ENCODE results near the gene RAD1. TPM values are rescaled to one million over a fixed set of nuclear protein-coding genes. Genes with fewer than 3 reads are reported as not detected.

The RAD1 gene
- polyA plus RNA-seq, 1 donor (not counting 4 experiments of a cell fraction or from before 2014, with no cell fraction given): 23.1 TPM

DNA sequence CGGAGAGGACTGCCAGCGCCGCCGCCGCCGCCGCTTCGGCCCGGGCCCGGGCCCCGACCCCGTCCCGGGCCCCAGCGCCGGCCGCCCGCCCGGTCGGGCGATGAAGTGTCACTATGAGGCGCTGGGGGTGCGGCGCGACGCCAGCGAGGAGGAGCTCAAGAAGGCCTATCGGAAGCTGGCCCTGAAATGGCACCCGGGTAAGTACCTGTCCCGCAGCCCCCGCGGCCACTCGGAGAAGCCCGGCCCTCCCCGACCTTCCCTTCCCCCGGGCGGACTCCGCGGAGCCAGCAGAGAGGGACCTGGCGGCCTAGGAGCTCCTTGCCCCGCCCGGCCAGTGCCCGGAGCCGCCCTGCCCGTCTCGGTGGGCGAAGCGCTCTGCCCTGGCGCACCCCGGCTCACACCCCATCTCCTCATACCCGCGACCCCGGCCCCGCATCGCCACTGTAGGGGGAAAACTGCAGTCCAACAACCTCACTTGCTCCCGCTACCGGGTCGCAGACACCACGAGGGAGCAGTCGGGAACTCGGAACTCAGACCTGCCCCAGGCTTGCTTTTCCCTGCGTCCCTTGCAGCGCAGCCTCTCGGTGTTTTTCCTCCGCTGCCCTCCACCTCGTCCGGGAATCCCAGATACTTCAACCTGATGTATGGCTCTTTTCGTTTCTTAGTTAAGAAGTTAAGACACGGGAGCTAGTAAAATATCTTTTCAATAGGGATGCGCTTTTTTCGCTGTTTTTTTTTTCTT, 14.6 kb upstream of the RAD1 start:
- H3K27me3 ChIP-seq (ENCODE audit: control insufficient read depth, extremely low read depth, insufficient read depth, low read length): no peaks in the 10 kb centered on the region
- H3K4me1 ChIP-seq (ENCODE audit: control insufficient read depth, extremely low read depth, insufficient read depth, low read length): peaks cover 13% of the 10 kb centered on the region
- FAIRE-seq: no peak
- H3K36me3 ChIP-seq (ENCODE audit: control insufficient read depth in 2 of 2, extremely low read depth in 1 of 2, insufficient read depth in 2 of 2, low read length in 2 of 2): peaks cover 3 to 5% of the 10 kb centered on the region in 2 experiments
- H3K4me3 ChIP-seq (ENCODE audit: control insufficient read depth in 2 of 3, extremely low read depth in 1 of 3, insufficient read depth in 2 of 3, low read depth in 1 of 3, low read length in 3 of 3): peak overlapping the region; percentile 92 to 96 (median 94)
- no peaks in the 10 kb centered on the region for H4K20me1 ChIP-seq (ENCODE audit: control insufficient read depth, extremely low read depth, insufficient read depth, low read length)
- H3K79me2 ChIP-seq (ENCODE audit: control insufficient read depth, insufficient read depth, low read length): peaks cover 47% of the 10 kb centered on the region
- peak overlapping the region; percentile 87 for H3K27ac ChIP-seq (ENCODE audit: control insufficient read depth, insufficient read depth, low read length)
- TF ChIP-seq, protein P1, sequence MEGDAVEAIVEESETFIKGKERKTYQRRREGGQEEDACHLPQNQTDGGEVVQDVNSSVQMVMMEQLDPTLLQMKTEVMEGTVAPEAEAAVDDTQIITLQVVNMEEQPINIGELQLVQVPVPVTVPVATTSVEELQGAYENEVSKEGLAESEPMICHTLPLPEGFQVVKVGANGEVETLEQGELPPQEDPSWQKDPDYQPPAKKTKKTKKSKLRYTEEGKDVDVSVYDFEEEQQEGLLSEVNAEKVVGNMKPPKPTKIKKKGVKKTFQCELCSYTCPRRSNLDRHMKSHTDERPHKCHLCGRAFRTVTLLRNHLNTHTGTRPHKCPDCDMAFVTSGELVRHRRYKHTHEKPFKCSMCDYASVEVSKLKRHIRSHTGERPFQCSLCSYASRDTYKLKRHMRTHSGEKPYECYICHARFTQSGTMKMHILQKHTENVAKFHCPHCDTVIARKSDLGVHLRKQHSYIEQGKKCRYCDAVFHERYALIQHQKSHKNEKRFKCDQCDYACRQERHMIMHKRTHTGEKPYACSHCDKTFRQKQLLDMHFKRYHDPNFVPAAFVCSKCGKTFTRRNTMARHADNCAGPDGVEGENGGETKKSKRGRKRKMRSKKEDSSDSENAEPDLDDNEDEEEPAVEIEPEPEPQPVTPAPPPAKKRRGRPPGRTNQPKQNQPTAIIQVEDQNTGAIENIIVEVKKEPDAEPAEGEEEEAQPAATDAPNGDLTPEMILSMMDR (optimal IDR thresholded peaks at IDR 0.05 in 1 of 3, IDR thresholded peaks at IDR 0.05 in 1 of 3, conservative IDR thresholded peaks at IDR 0.05 in 1 of 3; ENCODE audit: extremely low read depth in 1 of 3, insufficient read depth in 2 of 3, low read length in 3 of 3): no peak
- TF ChIP-seq EZH2 (IDR thresholded peaks at IDR 0.05; ENCODE audit: low read length): no peak
- H3K9me1 ChIP-seq (ENCODE audit: control insufficient read depth, extremely low read depth, insufficient read depth, low read length): no peaks in the 10 kb centered on the region
- DNase-seq (ENCODE audit: low read depth, low spot score): no peak
- H3K9me3 ChIP-seq (ENCODE audit: control insufficient read depth, low read depth, low read length): no peaks in the 10 kb centered on the region
- peak overlapping the region; percentile 95 for H3K9ac ChIP-seq (ENCODE audit: control insufficient read depth, extremely low read depth, insufficient read depth, low read length)
- peak overlapping the region; percentile 85 for H3K4me2 ChIP-seq (ENCODE audit: control insufficient read depth, extremely low read depth, insufficient read depth, low read depth, low read length)
- dilution Hi-C loops (cut with MboI; ENCODE audit: extremely low pct_ligation_motif_present, low sequenced_read_pairs): no loop called here
- H2AFZ ChIP-seq (ENCODE audit: control insufficient read depth, low read length): peak overlapping the region; percentile 85

- H3K27ac ChIP-seq (ENCODE audit: control insufficient read depth, insufficient read depth, low read length): peak within 1 kb of the TSS; percentile 87
- FAIRE-seq (no peak), DNase-seq (ENCODE audit: low read depth, low spot score) (peak; percentile 48)
- no peak for TF ChIP-seq EZH2 (IDR thresholded peaks at IDR 0.05; ENCODE audit: low read length)
- TF ChIP-seq, protein P1 (optimal IDR thresholded peaks at IDR 0.05 in 1 of 3, IDR thresholded peaks at IDR 0.05 in 1 of 3, conservative IDR thresholded peaks at IDR 0.05 in 1 of 3; ENCODE audit: extremely low read depth in 1 of 3, insufficient read depth in 2 of 3, low read length in 3 of 3): no peak
- H3K36me3 ChIP-seq (ENCODE audit: control insufficient read depth in 2 of 2, extremely low read depth in 1 of 2, insufficient read depth in 2 of 2, low read length in 2 of 2): peaks cover 3 to 6% of the 10 kb centered on the region in 2 experiments
- H3K4me1 ChIP-seq (ENCODE audit: control insufficient read depth, extremely low read depth, insufficient read depth, low read length): peaks cover 19% of the 10 kb centered on the region
- H3K9me1 ChIP-seq (ENCODE audit: control insufficient read depth, extremely low read depth, insufficient read depth, low read length): no peaks in the 10 kb centered on the region
- dilution Hi-C loops (cut with MboI; ENCODE audit: extremely low pct_ligation_motif_present, low sequenced_read_pairs): no loop called here
- peak within 1 kb of the TSS; percentile 92 to 96 (median 94) for H3K4me3 ChIP-seq (ENCODE audit: control insufficient read depth in 2 of 3, extremely low read depth in 1 of 3, insufficient read depth in 2 of 3, low read depth in 1 of 3, low read length in 3 of 3)
- H3K9ac ChIP-seq (ENCODE audit: control insufficient read depth, extremely low read depth, insufficient read depth, low read length): peak within 1 kb of the TSS; percentile 95
- H3K27me3 ChIP-seq (ENCODE audit: control insufficient read depth, extremely low read depth, insufficient read depth, low read length): no peaks in the 10 kb centered on the region
- H3K79me2 ChIP-seq (ENCODE audit: control insufficient read depth, insufficient read depth, low read length): peaks cover 46% of the 10 kb centered on the region
- H3K9me3 ChIP-seq (ENCODE audit: control insufficient read depth, low read depth, low read length): no peaks in the 10 kb centered on the region
- H3K4me2 ChIP-seq (ENCODE audit: control insufficient read depth, extremely low read depth, insufficient read depth, low read depth, low read length): peak within 1 kb of the TSS; percentile 85
- H4K20me1 ChIP-seq (ENCODE audit: control insufficient read depth, extremely low read depth, insufficient read depth, low read length): no peaks in the 10 kb centered on the region
- H2AFZ ChIP-seq (ENCODE audit: control insufficient read depth, low read length): peak within 1 kb of the TSS; percentile 85
Observed at GRCh38 chr5:34929134-34929719, 13.9 kb upstream of the RAD1 start, which contains the start of gene DNAJC21. Gene DNAJC21 (plus strand): TSS chr5:34929559. CDS start chr5:34929820, 261 bp downstream.

Data from keratinocyte (primary cell).